Adipocyte (in vitro differentiated cells): ENCODE data around the gene GALNT9.

Source experiments
- DNase-seq: peaks from one replicate; pipeline ENCODE4 v3.0.0-alpha.2; 2015; ENCODE audit warnings: low read depth
- H3K27me3 ChIP-seq: replicated peaks from 2 replicates; pipeline ENCODE4 v1.7.0; 2013; ENCODE audit warnings: mild to moderate bottlenecking, low read length, moderate library complexity; ENCODE audit not compliant: control insufficient read depth, insufficient read depth
- H3K36me3 ChIP-seq: 2 replicates; pipeline ENCODE4 v1.7.0; 2013; ENCODE audit warnings: low read length, mild to moderate bottlenecking, moderate library complexity; ENCODE audit not compliant: control insufficient read depth, insufficient read depth, severe bottlenecking
- H3K4me1 ChIP-seq: 2 replicates; pipeline ENCODE4 v1.7.0; 2013; ENCODE audit warnings: mild to moderate bottlenecking, low read length, moderate library complexity; ENCODE audit not compliant: control insufficient read depth, insufficient read depth
- H3K4me3 ChIP-seq: 2 replicates; pipeline ENCODE4 v1.7.0; 2013; ENCODE audit warnings: mild to moderate bottlenecking, low read length, moderate library complexity
- H3K9ac ChIP-seq: 2 replicates; pipeline ENCODE4 v1.7.0; 2013; ENCODE audit warnings: mild to moderate bottlenecking, low read length, moderate library complexity
- H3K9me3 ChIP-seq: 2 replicates; pipeline ENCODE4 v1.7.0; 2013; ENCODE audit warnings: mild to moderate bottlenecking, low read length, moderate library complexity; ENCODE audit not compliant: control insufficient read depth

Gene GALNT9

DNA sequence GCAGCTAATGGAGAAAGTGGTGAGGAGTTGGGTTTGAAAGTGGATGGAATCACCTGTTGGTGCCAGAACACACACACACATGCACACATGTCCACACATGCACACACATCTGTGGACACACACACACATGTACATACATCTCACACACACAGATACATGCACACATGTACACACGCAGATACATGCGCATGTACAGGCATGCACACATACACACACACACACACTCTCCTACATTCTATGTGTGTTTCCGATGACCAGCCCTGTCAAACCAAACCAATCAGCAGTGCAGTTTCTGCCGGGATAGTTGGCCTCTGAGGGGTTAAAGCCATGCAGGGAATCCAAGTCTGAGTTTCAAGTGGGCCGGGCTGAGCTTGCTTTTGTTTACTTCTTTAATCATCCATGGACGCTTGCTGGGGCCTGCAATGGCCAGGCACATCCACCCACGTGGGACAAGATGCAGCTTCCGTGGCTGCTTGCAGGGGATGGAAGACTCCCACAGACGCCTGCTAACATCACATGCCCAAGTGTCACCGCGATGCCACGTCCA lies 52.5 kb downstream of the GALNT9 start:
- Histone ChIP-seq H3K4me3 (no peak overlapping the region), H3K27me3 (peaks cover 86% of the 10 kb centered on the region), H3K4me1 (peaks cover 3% of the 10 kb centered on the region), H3K9ac (no peak overlapping the region), H3K9me3 (no peaks in the 10 kb centered on the region), H3K36me3 (no peaks in the 10 kb centered on the region)
- DNase-seq: peak; percentile 19

- H3K36me3 ChIP-seq: no peaks in the 10 kb centered on the region
- no peaks in the 10 kb centered on the region for H3K9me3 ChIP-seq
- H3K27me3 ChIP-seq: peaks cover 84% of the 10 kb centered on the region
- H3K4me1 ChIP-seq: peaks cover 3% of the 10 kb centered on the region
- H3K9ac ChIP-seq: no peak overlapping the region
- no peak overlapping the region for H3K4me3 ChIP-seq
- DNase-seq: no peak
Observed at GRCh38 chr12:132276066-132276826, 53.1 kb downstream of the GALNT9 start.

- Histone ChIP-seq H3K27me3 (peaks cover 82% of the 10 kb centered on the region), H3K36me3 (no peaks in the 10 kb centered on the region)
Observed at GRCh38 chr12:132275631-132276030, 53.8 kb downstream of the GALNT9 start.

DNA sequence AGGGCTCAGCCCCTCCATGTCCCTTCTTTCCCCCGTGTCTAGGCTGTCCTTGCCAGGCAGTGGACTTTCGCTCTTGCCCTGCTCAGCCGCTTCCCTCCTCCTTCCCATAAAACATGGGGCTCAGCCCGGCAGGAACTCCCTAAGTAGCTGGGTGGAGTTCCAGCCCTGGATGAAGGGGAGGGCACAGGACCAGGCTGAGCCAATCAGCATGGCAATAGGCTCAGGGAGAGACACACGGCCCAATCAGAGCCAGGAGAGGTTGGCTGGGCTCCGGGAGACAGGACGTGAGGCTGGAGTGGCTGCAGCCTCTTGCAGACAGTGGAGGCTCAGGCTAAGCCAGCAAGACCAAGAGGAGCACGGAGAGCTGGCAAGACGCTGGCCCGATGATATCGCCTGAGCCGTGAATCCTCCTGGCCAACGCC lies 54.3 kb downstream of the GALNT9 start:
- peaks cover 81% of the 10 kb centered on the region for H3K27me3 ChIP-seq
- H3K36me3 ChIP-seq: no peaks in the 10 kb centered on the region
- DNase-seq: no peak
- peaks cover 3% of the 10 kb centered on the region for H3K4me1 ChIP-seq
- no peaks in the 10 kb centered on the region for H3K9me3 ChIP-seq
- H3K4me3 ChIP-seq: no peak overlapping the region
- H3K9ac ChIP-seq: no peak overlapping the region

More at GRCh38 chr12:132275631-132276030, 53.8 kb downstream of the GALNT9 start:
- DNase-seq: no peak
- Histone ChIP-seq H3K4me3 (no peak overlapping the region), H3K4me1 (peaks cover 3% of the 10 kb centered on the region), H3K9me3 (no peaks in the 10 kb centered on the region), H3K9ac (no peak overlapping the region)

DNA sequence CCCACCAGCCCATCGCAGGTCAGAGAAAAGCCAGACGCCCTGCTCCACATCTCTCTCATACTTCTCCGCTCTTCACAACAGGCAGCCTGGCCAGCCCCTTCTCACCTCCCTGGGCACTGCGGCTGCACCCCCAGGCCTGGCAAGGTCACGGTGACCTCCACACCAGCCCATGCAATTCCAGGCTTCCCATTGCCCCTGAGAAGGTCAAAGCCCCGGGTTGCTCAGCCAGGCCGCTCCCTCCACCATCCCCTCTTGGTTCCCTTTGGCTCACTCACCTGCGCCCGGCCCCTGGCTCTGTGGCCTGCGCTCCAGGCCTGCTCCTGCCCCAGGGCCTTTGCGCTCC lies 55.4 kb downstream of the GALNT9 start:
- H3K9me3 ChIP-seq: no peaks in the 10 kb centered on the region
- no peak overlapping the region for H3K4me3 ChIP-seq
- peaks cover 3% of the 10 kb centered on the region for H3K4me1 ChIP-seq
- no peak overlapping the region for H3K9ac ChIP-seq
- DNase-seq: no peak
- peaks cover 81% of the 10 kb centered on the region for H3K27me3 ChIP-seq
- no peaks in the 10 kb centered on the region for H3K36me3 ChIP-seq

GRCh38 chr12:132272711-132273110 lies 56.7 kb downstream of the GALNT9 start:
- H3K9ac ChIP-seq: no peak overlapping the region
- no peak for DNase-seq
- peaks cover 83% of the 10 kb centered on the region for H3K27me3 ChIP-seq
- H3K36me3 ChIP-seq: no peaks in the 10 kb centered on the region
- H3K4me3 ChIP-seq: no peak overlapping the region
- H3K9me3 ChIP-seq: no peaks in the 10 kb centered on the region
- peaks cover 3% of the 10 kb centered on the region for H3K4me1 ChIP-seq

DNA sequence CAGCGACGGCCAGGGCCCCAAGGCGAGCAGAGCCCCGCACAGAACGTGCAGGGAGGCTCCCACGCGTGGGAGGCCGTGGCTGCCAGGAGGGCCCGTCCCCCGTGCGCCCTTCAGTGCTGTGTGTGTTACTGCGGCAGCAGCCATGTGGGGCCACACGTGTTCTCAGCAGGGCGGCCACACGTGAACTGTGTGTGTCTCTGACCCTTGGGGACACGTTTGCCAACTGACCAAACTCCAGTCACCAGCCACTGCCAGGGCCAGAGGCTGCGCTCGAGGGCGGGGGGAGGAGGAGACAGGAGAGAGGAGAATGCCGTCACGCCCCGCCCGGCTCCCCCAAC lies 57.7 kb downstream of the GALNT9 start:
- H3K9ac ChIP-seq: no peak overlapping the region
- H3K4me3 ChIP-seq: no peak overlapping the region
- peaks cover 84% of the 10 kb centered on the region for H3K27me3 ChIP-seq
- peaks cover 3% of the 10 kb centered on the region for H3K4me1 ChIP-seq
- H3K36me3 ChIP-seq: no peaks in the 10 kb centered on the region
- DNase-seq: no peak
- H3K9me3 ChIP-seq: no peaks in the 10 kb centered on the region

DNA sequence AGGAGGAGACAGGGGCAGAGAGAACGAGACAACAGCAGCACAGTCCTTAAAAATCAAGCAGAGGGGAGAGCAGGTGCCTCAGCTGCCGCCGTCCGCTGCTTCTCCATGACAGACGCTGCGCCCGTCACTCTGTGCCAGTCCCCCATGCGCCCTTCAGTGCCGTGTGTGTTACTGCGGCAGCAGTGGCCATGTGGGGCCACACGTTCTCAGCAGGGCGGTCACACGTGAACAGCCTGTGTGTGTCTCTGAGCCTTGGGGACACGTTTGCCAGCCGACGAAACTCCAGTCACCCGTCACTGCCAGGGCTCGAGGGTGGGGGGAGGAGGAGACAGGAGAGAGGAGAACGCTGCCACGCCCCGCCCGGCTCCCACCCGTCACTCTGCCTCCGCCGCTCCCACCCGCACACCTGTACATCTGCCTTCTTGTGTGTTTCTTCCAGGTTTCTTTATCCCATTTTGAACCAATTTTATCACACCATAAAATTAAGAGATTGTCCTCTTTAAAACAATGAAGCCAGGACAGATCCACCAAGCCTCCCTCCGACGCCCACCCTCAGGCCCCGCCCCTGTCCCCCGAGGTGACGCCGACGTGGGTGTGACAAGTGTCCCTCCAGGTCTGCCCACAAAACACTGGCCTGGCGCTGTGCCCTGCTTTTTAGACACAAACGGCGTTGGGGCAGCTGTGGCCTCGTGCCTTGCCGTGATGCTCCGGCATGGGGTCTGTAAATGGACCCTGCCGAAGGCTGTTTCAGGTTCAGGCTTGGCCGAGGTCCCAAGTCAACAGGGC lies 58.2 kb downstream of the GALNT9 start:
- no peaks in the 10 kb centered on the region for H3K9me3 ChIP-seq
- no peaks in the 10 kb centered on the region for H3K36me3 ChIP-seq
- DNase-seq: no peak
- no peak overlapping the region for H3K9ac ChIP-seq
- H3K4me1 ChIP-seq: peaks cover 3% of the 10 kb centered on the region
- peaks cover 84% of the 10 kb centered on the region for H3K27me3 ChIP-seq
- H3K4me3 ChIP-seq: no peak overlapping the region

GRCh38 chr12:132270516-132270915 lies 58.9 kb downstream of the GALNT9 start:
- no peak overlapping the region for H3K9ac ChIP-seq
- H3K4me3 ChIP-seq: no peak overlapping the region
- peaks cover 3% of the 10 kb centered on the region for H3K4me1 ChIP-seq
- H3K9me3 ChIP-seq: no peaks in the 10 kb centered on the region
- DNase-seq: no peak
- peaks cover 83% of the 10 kb centered on the region for H3K27me3 ChIP-seq
- no peaks in the 10 kb centered on the region for H3K36me3 ChIP-seq

DNA sequence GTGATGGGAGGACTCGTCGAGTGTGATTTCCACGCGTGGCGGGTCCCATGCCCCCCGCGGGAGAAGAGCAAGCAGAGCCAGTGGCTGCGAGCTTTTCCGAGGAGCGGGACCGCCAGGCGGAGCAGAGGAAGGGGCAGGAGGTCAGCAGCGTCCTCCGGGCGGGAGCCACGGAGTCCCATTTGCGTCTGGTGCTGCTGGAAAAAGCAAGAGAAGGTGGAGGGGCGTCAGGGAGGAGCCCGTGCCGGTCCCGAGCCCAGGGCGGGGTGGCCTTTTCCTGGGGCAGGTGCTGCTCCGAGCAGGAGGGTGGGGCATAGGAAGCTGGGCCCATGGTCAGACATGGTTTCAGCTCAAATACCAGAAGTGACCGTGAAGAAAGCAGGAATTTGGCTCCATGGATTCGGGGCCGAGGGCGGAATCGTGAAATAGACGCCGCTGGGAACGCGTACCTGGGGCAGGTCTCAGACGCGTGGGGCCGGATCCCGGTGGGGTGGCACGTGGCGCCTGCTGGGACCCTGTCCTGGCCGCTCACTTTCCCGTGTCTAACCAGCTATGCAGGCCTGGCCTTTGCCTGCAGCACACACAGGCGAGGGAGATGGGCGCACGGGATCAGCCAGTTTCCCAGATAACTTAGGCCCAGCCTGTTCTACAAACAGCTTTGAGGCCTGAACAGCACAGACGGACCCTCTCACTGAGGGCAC lies 60.0 kb downstream of the GALNT9 start:
- Histone ChIP-seq H3K9me3 (no peaks in the 10 kb centered on the region), H3K9ac (no peak overlapping the region), H3K4me3 (no peak overlapping the region), H3K4me1 (no peaks in the 10 kb centered on the region), H3K36me3 (no peaks in the 10 kb centered on the region), H3K27me3 (peaks cover 83% of the 10 kb centered on the region)
- DNase-seq: no peak

GRCh38 chr12:132268674-132269073 lies 60.7 kb downstream of the GALNT9 start:
- H3K9me3 ChIP-seq: no peaks in the 10 kb centered on the region
- no peak for DNase-seq
- no peak overlapping the region for H3K9ac ChIP-seq
- H3K27me3 ChIP-seq: peaks cover 86% of the 10 kb centered on the region
- H3K4me1 ChIP-seq: no peaks in the 10 kb centered on the region
- no peaks in the 10 kb centered on the region for H3K36me3 ChIP-seq
- H3K4me3 ChIP-seq: no peak overlapping the region
